GM15510 (cell line): ENCODE data around the gene PANK1.

ENCODE experiments used
- POLR2A ChIP-seq: IDR thresholded peaks from 3 replicates; pipeline ENCODE4 v1.6.1; 2011; ENCODE audit warnings: borderline replicate concordance; ENCODE audit not compliant: insufficient read length; ENCODE audit errors: extremely low read depth

PANK1 gene

DNA sequence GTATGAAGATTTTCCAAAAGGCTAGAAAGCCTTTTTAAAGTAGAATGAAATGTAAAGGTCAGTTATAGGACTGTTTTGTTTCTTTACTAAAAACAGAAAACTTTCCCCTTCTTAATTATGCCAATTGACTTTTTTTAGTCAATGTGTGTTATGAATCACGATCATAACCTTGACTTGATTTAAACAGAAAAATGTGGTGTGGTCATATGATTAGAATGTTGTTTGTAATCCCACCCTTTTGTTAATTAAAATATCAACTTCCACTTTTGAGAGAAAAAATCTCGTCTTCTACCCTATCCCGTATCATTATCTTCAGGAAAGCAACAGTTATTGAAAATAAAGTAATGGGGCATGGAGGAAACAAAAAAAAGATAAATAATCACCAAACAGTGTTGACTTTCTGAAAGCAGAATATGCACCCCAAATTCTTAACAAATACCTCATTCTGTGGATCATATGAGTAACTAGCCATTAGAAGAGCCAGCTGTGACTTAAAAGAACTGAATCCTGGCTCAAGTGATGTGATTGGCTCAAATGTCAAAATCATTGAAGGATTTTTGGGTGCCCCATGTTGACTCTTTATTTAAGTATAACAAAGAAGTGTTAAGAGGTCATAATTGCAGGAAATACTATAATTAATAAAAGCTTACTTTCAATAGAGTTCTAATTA, 77.3 kb downstream of the PANK1 start:
- TF ChIP-seq POLR2A, result no peak

DNA sequence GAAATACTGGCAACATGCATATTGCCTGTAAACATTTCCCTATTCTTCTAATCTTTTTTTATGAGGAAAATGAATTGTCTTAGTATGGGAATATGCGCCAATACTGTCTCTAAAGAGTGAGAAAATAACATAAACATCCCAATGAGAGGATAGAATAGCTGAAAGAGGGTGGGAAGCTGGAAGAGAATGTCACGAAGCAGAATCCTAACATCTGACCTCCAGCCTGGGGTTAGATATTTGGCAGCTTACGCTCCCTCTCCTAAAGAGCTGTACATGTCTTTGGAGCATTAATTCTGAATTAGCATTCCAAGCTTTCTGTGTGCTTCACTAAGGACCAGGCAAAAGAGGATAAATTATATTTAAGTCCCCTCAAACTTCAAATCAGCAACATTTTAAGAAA, 78.0 kb downstream of the PANK1 start:
- TF ChIP-seq POLR2A, result no peak

DNA sequence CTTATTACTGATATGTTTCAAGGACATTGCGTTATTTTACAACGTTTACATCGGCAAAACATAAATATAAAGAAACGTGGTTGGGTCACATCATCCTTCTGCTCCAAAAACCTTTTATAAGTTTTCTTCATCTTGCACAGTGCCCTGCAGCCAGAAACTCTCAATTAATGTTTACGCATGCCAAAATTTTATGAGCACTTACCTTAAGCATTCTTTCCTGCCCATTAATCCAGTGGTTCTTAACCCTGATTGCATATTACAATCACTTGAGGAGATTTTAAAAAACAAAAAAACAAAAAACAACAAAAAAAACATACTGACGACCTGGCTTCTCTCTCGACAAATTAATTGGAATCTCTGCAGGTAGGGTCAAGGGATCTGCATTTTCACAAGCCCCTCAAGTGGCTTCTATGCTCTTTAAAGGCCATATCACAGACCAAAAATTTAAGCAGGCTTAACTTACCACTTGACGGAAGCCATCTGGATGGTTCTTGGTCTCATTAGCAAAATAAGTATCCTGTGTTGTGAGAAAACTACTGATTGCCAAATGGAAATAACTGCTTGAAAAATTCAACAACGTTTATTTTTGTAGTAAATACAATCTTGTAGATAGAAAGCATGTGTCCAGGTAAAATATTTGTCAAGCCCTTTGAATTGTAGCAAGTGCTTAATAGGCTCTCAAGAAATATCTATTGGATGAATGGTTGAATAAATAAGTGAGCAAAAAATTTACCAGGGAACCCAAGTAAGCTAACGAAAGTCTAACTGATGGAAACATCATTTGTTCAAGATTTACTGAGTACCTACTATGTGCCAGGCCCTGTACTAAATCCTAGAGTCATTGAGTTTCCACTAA, 78.7 kb downstream of the PANK1 start:
- no peak for TF ChIP-seq POLR2A

DNA sequence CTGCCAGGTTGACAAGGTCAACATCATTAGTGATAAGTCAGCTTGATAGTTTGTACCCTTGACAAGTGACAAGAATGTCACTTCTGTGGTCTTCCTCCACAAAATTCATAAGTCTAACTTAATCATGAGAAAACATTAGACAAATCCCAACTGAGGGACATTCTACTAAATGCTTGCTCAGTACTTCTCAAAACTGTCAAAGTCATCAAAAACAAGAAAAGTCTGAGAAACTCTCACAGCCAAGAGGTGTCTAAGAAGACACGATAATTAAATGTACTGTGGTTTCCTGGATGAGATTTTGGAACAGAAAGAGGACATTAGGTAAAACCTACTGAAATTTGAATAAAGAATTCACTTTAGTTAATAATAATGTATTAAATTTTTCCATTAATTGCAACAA, 79.9 kb downstream of the PANK1 start:
- TF ChIP-seq POLR2A, result no peak

DNA sequence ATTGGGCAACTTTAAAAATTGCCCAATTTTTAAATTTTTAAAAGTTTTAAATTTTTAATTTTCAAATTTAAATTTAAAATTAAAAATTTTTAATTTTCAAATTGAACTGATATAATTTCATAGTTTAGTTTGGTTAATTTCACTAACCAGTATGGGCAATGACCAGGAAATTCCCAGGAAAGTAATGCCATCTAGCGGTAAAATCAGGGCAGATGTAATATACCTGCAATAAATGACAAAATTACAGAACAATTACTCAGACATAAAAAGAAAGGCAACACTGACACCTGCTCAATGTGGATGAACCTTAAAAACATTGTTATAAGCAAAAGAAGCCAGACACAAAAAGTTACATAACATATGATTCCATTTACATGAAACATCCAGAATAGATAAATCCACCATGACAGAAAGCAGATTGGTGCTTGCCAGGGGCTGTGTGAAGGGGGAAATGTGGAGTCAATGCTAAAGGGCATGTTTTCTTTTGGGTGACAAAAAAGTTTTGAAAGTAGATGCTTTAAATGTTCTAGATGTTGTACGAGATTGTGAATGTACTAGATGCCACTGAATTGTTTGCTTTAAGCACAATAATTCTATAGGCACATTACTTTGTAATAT, 81.1 kb downstream of the PANK1 start:
- TF ChIP-seq POLR2A, result no peak

DNA sequence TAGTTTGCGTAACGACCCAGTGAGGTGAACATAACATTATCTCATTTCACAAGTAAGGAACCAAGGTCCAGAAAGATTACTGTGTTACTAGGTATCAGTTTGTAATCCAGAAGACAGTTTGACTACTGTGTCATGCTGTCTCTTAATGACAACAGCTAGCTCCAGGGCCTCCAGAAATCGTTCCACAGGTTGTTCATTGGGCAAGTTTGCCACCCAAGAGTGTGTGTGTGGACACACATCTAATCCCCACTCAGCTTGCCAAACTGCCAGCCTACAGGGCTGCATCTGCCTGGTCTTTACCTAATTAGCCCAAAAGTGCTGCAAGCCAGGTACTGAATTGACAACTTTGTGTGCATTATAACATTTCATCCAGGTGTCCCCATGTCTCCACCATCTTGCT, 81.7 kb downstream of the PANK1 start:
- no peak for TF ChIP-seq POLR2A

DNA sequence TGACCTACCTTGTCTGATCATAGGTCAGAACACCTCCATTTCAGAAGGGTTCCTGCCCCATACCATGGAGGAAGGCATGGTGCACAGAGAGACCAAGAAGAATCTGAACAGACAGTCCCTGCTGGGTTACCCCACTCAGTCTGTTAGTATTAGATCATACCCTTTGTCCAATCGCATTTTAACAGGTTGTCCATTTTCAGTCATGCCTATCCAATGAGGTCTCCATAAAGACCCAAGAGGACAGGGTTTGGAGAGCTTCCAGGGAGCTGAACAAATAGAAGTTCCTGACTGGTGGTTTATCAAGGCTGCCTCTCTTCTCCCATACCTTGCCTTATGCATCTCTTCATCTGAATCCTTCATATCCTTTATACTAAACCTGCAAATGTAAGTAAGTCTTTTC, 88.4 kb downstream of the PANK1 start:
- TF ChIP-seq POLR2A, result no peak

DNA sequence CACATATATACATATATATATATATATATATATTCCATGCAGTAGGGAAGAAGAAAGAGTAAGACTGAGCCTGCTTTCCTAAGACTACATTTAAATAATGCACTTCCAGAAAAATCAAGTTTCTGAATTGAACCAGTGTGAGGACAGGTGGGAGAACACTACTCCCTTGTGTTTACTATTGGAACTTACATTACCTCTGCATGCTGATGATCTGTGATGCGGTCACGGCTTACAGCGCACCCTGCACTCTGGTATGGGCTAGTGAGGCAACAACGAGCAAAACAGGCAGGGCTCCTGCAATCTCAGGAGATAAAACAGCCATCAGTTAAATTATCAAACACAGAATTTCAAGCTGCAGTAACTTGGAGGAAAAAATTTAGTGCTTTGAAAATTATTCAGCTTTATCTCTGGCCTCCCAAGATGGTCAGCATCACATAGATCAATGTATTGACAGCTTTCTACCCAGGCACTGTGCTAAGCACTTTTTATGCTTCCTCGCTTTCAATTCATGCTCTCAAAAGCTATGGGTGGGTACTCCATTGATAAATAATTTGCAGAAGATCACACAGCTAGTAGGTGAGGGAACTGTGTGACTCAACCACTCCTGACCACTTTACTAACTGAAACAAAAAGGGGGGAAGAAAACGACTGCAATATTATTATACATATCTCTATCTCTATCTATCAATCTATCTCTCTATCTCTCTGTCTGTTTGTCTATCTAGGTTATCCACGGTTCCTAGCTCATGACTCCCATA, 89.2 kb downstream of the PANK1 start:
- no peak for TF ChIP-seq POLR2A

DNA sequence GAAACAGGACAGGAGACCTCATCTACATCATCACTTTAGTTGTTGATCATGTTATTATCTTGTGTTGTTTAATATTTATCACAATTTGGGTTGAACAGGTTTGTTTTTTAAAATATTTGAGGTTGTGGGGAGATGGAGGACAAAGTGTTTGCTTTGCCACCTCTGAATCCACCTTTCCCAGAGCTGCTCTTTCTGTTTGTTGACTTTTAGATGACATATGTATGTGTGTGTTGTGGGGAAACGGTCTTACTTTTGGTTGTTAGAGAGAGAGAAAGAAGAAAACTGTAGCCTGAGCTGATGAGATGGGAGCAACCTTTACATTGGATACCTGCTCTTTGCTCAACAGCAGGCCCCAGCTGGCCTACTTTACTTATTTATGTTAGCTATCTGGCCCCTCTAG, 90.6 kb downstream of the PANK1 start:
- no peak for TF ChIP-seq POLR2A

DNA sequence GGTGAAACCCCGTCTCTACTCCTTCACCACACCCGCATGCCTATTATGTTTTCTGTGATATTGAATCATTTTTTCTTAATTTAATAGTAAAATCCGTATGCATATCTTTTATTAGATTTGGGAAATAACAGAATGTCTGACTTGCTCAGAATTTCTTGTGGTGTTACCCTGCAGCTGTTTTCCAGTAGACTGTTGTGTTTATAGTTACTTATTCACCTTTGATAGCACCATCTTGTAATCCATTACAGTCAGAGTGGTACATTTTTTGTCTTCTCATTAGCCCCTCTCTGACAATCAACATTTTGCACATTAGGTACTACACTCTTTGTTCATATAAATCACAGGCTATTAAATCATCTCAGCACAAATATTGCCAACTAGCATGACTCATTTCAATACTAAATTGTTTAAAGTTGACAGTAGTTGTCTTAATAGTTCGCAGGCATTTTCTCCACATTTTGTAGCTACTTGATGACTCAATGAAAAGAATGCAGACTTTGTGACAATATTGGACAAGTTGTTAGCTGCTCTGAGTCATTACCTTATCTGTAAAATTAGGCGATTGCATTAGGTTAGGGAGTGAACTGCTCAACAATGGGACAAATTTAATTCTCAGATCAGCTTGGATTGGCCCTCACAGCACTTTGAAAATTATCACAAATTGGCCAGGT, 91.8 kb downstream of the PANK1 start:
- TF ChIP-seq POLR2A, result no peak

DNA sequence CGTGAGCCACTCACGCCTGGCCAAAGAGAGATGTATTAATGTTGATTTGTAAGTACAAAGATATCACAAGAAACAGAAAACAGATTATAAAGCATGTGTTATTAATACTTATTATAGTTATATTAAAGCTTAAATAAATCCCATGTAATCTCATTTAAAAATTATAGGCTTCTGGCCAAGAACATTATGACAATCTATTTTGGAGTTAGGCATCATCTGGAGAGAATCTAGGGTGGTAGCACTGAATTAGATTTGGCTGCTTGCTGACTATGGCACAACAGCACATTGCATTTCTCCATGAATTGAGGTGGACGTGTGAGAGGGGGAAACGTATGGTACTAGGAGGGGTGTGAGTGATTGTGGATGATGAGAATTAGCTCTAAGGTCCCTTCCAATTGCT, 92.8 kb downstream of the PANK1 start:
- no peak for TF ChIP-seq POLR2A

DNA sequence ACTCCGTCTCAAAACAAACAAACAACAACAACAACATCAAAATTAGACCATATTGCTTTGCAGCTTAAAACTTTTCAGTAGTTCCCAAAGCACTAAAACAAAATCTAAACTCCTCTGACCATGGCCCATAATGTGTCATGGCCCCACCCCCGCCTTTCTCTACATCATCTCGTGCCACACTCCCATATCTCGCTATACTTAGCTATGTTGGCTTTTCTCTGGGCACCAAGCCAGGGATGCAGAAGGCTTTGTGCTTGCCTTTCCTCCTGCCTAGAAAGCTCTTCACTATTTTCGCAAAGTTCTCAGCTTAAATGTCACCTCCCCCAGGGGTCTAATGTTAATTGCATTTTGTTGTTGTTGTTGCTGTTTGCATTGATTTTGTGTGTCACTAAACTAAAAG, 94.5 kb downstream of the PANK1 start:
- TF ChIP-seq POLR2A, result no peak

DNA sequence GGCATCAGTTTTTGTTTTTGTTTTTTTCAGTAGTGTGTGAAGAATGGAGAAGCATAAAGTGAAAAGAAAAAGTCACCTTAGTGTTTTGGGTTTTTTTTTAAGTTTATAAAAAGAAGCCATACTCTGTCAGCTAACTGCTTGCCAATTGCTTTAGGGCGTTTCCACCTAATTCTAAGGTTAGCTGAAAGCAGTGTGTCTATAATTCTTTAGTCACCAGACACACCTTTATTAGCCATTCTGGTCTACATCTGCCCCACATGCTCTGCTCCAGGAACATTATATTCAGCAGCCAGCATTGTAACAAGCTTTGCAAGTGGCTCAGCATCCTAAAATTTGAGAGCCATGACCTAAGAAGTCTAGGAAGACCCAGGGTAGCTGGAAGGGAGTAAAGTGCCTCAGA, 95.5 kb downstream of the PANK1 start:
- no peak for TF ChIP-seq POLR2A

DNA sequence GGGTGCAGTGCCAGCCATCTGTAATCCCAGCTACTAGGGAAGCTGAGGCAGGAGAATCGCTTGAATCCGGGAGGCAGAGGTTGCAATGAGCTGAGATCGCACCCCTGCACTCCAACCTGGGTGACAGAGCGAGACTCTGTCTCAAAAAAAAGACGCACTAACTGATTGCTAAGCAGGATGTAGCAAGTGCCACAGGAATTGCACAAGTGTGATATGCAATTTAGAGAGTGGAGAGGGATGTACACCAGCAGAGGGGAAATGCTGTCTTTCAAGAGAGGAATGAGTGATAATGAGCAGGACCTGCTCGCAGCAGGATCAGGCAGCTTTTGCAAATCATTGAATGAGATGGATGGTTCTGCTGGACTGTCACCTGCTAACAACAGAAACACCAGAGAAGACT, 96.4 kb downstream of the PANK1 start:
- no peak for TF ChIP-seq POLR2A
